OCI-LY1 (cell line): ENCODE measurements around the gene DEF6.

Experiments
- EZH2 ChIP-seq: fragments of 200-600 bp; sonication (generic), shearing (Covaris generic); IDR thresholded peaks from 2 replicates; pipeline ENCODE4 v1.8.0; 2017; ENCODE audit warnings: borderline replicate concordance, mixed run types, mild to moderate bottlenecking, antibody characterized with exemption, low read length, moderate library complexity, mixed read lengths
- TF ChIP-seq, protein P1 (sequence below): fragments of 200-600 bp; sonication (generic), shearing (Covaris generic); IDR thresholded peaks from 2 replicates; pipeline ENCODE4 v1.5.1; 2017; ENCODE audit warnings: mild to moderate bottlenecking, antibody characterized with exemption, low read length, moderate library complexity, mixed read lengths

DNA sequence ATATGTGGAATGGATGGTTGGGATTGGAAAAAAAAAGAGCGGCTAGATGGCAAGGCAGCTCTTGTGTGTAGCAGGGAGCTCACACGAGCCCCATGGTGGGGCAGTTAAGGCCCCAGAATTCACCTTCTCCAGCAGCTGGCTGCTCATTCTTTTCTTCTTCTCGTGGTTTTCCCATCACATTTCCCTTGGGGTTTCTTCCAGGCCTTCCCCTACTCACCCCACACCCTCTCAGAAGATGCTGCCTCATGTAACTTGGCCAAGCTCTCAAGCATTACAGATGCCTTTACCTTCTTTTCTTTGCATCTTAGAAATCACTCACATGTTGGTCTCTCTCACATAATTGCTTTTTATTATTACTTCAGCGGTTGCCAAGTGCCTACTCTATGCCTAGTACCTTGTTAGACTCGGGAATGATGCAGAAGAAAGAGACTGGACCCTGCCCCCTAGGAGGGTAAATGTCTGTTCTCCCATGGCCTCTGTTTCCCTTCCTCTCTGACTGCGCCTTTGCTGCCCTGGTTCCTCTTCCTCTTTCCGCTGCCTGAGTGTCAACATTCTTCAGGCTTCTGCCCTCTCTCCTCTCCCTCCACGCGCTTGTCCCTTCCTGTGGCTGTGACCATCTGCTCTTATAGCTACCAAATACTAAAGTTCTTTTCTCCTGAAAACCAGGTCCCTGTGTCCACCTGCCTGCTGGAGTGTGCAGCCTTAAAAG lies 73.3 kb downstream of the DEF6 start:
- TF ChIP-seq, protein P1, sequence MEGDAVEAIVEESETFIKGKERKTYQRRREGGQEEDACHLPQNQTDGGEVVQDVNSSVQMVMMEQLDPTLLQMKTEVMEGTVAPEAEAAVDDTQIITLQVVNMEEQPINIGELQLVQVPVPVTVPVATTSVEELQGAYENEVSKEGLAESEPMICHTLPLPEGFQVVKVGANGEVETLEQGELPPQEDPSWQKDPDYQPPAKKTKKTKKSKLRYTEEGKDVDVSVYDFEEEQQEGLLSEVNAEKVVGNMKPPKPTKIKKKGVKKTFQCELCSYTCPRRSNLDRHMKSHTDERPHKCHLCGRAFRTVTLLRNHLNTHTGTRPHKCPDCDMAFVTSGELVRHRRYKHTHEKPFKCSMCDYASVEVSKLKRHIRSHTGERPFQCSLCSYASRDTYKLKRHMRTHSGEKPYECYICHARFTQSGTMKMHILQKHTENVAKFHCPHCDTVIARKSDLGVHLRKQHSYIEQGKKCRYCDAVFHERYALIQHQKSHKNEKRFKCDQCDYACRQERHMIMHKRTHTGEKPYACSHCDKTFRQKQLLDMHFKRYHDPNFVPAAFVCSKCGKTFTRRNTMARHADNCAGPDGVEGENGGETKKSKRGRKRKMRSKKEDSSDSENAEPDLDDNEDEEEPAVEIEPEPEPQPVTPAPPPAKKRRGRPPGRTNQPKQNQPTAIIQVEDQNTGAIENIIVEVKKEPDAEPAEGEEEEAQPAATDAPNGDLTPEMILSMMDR = no peak
- no peak for TF ChIP-seq EZH2
